IPS-15b (cell line): ENCODE measurements around the gene SMNDC1.

ENCODE experiments used
- H3K27me3 ChIP-seq: one replicate; pipeline ENCODE4 v1.6.1; 2013; ENCODE audit warnings: low read length; ENCODE audit not compliant: control insufficient read depth, insufficient read depth
- H3K36me3 ChIP-seq: one replicate; pipeline ENCODE4 v1.6.1; 2013; ENCODE audit warnings: low read length; ENCODE audit not compliant: control insufficient read depth, insufficient read depth
- H3K4me1 ChIP-seq: one replicate; pipeline ENCODE4 v1.6.1; 2013; ENCODE audit warnings: mild to moderate bottlenecking, low read length; ENCODE audit not compliant: control insufficient read depth, insufficient read depth
- H3K4me3 ChIP-seq: one replicate; pipeline ENCODE4 v1.5.1; 2013; ENCODE audit warnings: low read depth, low read length
- H3K9ac ChIP-seq: one replicate; pipeline ENCODE4 v1.6.1; 2013; ENCODE audit warnings: low read depth, mild to moderate bottlenecking, low read length
- H3K9me3 ChIP-seq: one replicate; pipeline ENCODE4 v1.6.1; 2013; ENCODE audit warnings: mild to moderate bottlenecking, low read length; ENCODE audit not compliant: control insufficient read depth, insufficient read depth

Gene SMNDC1

DNA sequence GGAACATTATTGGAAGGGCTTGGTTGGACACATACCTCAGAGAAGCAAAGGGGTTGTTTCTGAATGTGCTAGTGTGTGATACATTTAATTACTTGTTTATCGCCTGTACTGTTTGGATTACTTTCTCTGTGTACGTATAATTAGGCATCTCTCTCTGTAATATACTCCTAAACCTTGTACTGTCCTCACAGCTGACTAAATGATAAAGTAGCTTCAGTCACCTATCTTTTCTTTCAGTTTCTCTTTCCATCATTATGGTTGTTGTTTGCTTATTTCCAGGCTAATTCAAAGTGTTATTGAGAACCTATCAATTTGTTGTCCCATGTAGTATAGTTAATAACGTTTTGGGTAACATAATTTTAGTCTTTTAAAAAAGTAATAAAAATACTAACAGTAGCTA is 63.3 kb downstream of the SMNDC1 start:
- H3K4me1 ChIP-seq, result peaks cover 7% of the 10 kb centered on the region
- H3K36me3 ChIP-seq, result no peaks in the 10 kb centered on the region
- no peak overlapping the region for H3K4me3 ChIP-seq
- no peaks in the 10 kb centered on the region for H3K9me3 ChIP-seq
- no peaks in the 10 kb centered on the region for H3K27me3 ChIP-seq
- H3K9ac ChIP-seq, result no peak overlapping the region
